ENCODE results near the gene GALE. TPM values are rescaled to one million over a fixed set of nuclear protein-coding genes. Genes with fewer than 3 reads are reported as not detected.

GALE gene
- total and polyA plus RNA-seq, 4 donors = 21.4 to 146 (median 80.0) TPM

- Histone ChIP-seq H3K27me3 (ENCODE audit: control insufficient read depth in 3 of 3, insufficient read depth in 3 of 3, low read length in 2 of 3) (no peaks in the 10 kb centered on the region), H3K36me3 (ENCODE audit: control insufficient read depth in 4 of 4, insufficient read depth in 4 of 4, low read length in 4 of 4) (peaks cover 0 to 46% (median 5%) of the 10 kb centered on the region in 4 donors), H3K4me3 (no peak overlapping the region), H3K27ac (ENCODE audit: low read depth in 1 of 2, low read length in 1 of 2) (peak overlapping the region in 1 of 2 donors; percentile 41), H3K9ac (ENCODE audit: insufficient read depth in 1 of 2, low read length in 2 of 2) (no peak overlapping the region), H3K4me1 (ENCODE audit: control insufficient read depth in 5 of 5, insufficient read depth in 5 of 5, low read length in 5 of 5) (peaks cover 4 to 31% (median 7%) of the 10 kb centered on the region in 5 donors), H3K9me3 (ENCODE audit: control insufficient read depth in 4 of 4, insufficient read depth in 3 of 4, low read length in 3 of 4) (peaks cover 0 to 1% (median 0%) of the 10 kb centered on the region in 4 donors)
- 60 to 74% methylated on average over 16 of the region's 16 CpGs for whole genome bisulfite sequencing, 2 donors
- DNase-seq = peak in 2 of 3 donors; percentile 24 to 38
- no peak for ATAC-seq (ENCODE audit: insufficient read depth, low FRiP score)
- TF ChIP-seq, protein P1, sequence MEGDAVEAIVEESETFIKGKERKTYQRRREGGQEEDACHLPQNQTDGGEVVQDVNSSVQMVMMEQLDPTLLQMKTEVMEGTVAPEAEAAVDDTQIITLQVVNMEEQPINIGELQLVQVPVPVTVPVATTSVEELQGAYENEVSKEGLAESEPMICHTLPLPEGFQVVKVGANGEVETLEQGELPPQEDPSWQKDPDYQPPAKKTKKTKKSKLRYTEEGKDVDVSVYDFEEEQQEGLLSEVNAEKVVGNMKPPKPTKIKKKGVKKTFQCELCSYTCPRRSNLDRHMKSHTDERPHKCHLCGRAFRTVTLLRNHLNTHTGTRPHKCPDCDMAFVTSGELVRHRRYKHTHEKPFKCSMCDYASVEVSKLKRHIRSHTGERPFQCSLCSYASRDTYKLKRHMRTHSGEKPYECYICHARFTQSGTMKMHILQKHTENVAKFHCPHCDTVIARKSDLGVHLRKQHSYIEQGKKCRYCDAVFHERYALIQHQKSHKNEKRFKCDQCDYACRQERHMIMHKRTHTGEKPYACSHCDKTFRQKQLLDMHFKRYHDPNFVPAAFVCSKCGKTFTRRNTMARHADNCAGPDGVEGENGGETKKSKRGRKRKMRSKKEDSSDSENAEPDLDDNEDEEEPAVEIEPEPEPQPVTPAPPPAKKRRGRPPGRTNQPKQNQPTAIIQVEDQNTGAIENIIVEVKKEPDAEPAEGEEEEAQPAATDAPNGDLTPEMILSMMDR (IDR thresholded peaks at IDR 0.05; ENCODE audit: control extremely low read depth, extremely low read depth) = no peak
These were observed 7.4 kb downstream of the GALE start for GRCh38 chr1:23793018-23793781.

GRCh38 chr1:23792151-23792945 is 8.2 kb downstream of the GALE start:
- no peaks in the 10 kb centered on the region for H3K27me3 ChIP-seq (ENCODE audit: control insufficient read depth in 3 of 3, insufficient read depth in 3 of 3, low read length in 2 of 3)
- ATAC-seq (ENCODE audit: insufficient read depth, low FRiP score) = no peak
- peaks cover 4 to 31% (median 7%) of the 10 kb centered on the region in 5 donors for H3K4me1 ChIP-seq (ENCODE audit: control insufficient read depth in 5 of 5, insufficient read depth in 5 of 5, low read length in 5 of 5)
- TF ChIP-seq, protein P1 (IDR thresholded peaks at IDR 0.05; ENCODE audit: control extremely low read depth, extremely low read depth) = no peak
- no peak for DNase-seq
- H3K4me3 ChIP-seq = peak overlapping the region; percentile 8
- peak overlapping the region in 1 of 2 donors; percentile 54 for H3K27ac ChIP-seq (ENCODE audit: low read depth in 1 of 2, low read length in 1 of 2)
- 64 to 82% methylated on average over 15 to 19 of the region's 19 CpGs for WGBS, 2 donors
- peak overlapping the region in 1 of 2 donors; percentile 51 for H3K9ac ChIP-seq (ENCODE audit: insufficient read depth in 1 of 2, low read length in 2 of 2)
- H3K9me3 ChIP-seq (ENCODE audit: control insufficient read depth in 4 of 4, insufficient read depth in 3 of 4, low read length in 3 of 4) = peaks cover 0 to 3% (median 0%) of the 10 kb centered on the region in 4 donors
- peaks cover 0 to 41% (median 10%) of the 10 kb centered on the region in 4 donors for H3K36me3 ChIP-seq (ENCODE audit: control insufficient read depth in 4 of 4, insufficient read depth in 4 of 4, low read length in 4 of 4)

GRCh38 chr1:23791516-23792047 is 9.0 kb downstream of the GALE start:
- H3K27ac ChIP-seq (ENCODE audit: low read depth in 1 of 2, low read length in 1 of 2) = peak overlapping the region; percentile 55 to 64
- 2 to 3% methylated on average over 13 to 15 of the region's 15 CpGs for WGBS, 2 donors
- peaks cover 0 to 4% (median 0%) of the 10 kb centered on the region in 4 donors for H3K9me3 ChIP-seq (ENCODE audit: control insufficient read depth in 4 of 4, insufficient read depth in 3 of 4, low read length in 3 of 4)
- peak overlapping the region; percentile 67 for H3K4me3 ChIP-seq
- TF ChIP-seq, protein P1 (IDR thresholded peaks at IDR 0.05; ENCODE audit: control extremely low read depth, extremely low read depth) = no peak
- H3K9ac ChIP-seq (ENCODE audit: insufficient read depth in 1 of 2, low read length in 2 of 2) = peak overlapping the region; percentile 33 to 51
- ATAC-seq (ENCODE audit: insufficient read depth, low FRiP score) (no peak), DNase-seq (peak in 1 of 3 donors; percentile 35)
- H3K4me1 ChIP-seq (ENCODE audit: control insufficient read depth in 5 of 5, insufficient read depth in 5 of 5, low read length in 5 of 5) = peaks cover 4 to 31% (median 7%) of the 10 kb centered on the region in 5 donors
- no peaks in the 10 kb centered on the region for H3K27me3 ChIP-seq (ENCODE audit: control insufficient read depth in 3 of 3, insufficient read depth in 3 of 3, low read length in 2 of 3)
- H3K36me3 ChIP-seq (ENCODE audit: control insufficient read depth in 4 of 4, insufficient read depth in 4 of 4, low read length in 4 of 4) = peaks cover 3 to 38% (median 16%) of the 10 kb centered on the region in 4 donors

All from lung (tissue), 12 donors.